ENCODE data around the gene ZNF486.
"Not testable (repeated sequence)": the region's sequence is repeated elsewhere in the genome, so short reads cannot be mapped to it uniquely, and the experiment has no call there.

Gene ZNF486

DNA sequence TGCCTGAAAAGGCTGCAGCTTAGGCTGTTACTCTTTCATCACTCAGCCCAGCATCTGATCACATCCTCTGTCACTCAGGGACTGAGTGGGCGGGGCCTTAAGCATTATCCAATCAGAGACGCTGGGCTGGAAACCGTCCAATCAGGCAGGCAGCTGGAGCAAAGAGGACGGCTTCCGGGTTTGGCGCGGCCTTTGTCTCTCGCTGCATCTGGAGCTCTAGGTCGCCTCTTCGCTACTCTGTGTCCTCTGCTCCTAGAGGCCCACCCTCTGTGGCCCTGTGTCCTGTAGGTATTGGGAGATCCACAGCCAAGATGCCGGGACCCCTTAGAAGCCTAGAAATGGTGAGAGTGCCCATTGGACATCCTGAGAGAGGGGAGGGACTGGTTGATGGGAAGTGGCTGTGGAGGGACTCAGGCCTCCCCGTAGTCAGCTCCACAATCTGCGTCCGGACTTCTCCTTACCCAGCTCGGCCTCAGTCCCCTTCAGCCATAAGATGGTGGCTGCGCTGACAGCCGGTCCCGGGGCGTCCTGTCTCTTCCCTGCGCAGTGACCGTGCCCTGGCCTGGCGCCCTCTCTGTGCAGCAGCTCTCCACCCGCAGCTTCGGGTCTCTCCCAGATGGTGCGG lies at the start of gene ZNF486:
Gene ZNF486, plus strand, starts transcription at position 195 of the 625 bp plus-strand sequence. Its CDS starts 117 bp downstream, at position 312.
- peak; percentile 39 to 99 (median 90) for DNase-seq

- not testable (repeated sequence) for DNase-seq
These were observed 48.8 kb upstream of the ZNF486 start for GRCh38 chr19:20118064-20118839.

DNA sequence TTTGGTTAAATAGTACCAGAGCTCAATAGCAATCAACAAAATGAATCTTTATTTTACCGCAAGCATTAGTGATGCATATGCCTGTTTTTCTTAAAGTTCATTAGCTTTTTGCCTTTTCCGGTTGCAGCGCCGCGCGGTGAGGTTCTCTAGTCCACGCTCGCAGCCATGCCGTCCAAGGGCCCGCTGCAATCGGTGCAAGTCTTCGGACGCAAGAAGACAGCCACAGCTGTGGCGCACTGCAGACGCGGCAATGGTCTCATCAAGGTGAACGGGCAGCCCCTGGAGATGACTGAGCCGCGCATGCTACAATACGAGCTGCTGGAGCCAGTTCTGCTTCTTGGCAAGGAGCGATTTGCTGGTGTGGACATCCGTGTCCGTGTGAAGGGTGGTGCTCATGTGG lies 42.1 kb upstream of the ZNF486 start:
- DNase-seq, result no peak

GRCh38 chr19:20132933-20133332 lies 34.1 kb upstream of the ZNF486 start:
- not testable (repeated sequence) for DNase-seq

GRCh38 chr19:20137714-20138113 lies 29.3 kb upstream of the ZNF486 start:
- DNase-seq, result not testable (repeated sequence)

- no peak for DNase-seq
These were observed 15.3 kb upstream of the ZNF486 start for GRCh38 chr19:20151617-20152145.

DNA sequence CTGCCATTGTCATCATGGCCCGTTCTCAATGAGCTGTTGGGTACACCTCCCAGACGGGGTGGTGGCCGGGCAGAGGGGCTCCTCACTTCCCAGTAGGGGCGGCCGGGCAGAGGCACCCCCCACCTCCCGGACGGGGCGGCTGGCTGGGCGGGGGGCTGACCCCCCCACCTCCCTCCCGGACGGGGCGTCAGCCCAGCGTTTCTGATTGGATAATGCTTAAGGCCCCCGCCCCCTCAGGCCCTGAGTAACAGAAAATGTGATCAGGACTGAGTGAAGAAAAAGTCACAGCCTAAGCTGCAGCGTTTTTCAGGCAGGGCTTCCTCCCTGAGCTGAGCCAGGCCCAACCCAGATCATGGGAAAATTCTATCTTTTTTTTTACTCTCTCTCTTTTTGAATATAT lies 14.5 kb upstream of the ZNF486 start:
- DNase-seq, result not testable (repeated sequence)

DNA sequence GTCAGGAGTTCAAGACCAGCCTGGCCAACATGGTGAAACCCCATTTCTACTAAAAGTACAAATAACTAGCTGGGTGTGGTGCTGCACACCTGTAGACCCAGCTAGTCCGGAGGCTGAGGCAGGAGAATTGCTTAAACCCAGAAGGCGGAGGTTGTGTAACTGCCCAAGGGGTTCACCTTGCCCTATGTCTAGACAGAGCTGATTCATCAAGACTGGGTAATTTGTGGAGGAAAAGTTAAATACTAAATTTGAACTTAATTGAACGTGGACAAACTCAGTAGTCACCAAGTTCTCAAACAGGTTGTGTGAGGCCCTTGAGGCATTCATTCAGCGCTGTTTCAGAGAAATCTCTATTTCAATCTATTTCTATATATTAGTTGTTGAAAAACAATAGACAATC lies 13.7 kb upstream of the ZNF486 start:
- no peak for DNase-seq

DNA sequence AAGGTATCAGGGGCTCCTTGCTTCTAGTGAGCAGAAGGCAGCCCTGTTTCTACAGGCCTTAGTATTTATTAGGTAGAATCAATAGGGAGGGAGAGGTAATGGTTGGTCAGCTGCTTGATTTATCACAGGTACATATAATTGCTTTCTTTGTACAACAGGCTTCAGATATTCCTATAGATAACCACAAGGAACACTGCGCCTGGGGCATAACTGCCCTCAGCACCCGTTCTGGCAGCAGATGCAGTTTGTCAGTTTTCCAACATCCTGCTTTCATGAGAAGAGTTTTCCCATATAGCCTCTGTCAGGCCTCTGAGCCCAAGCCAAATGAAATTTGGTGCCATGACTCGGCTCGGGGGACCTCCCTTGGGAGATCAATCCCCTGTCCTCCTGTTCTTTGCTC lies 12.4 kb upstream of the ZNF486 start:
- no peak for DNase-seq

GRCh38 chr19:20162821-20163220 lies 4.2 kb upstream of the ZNF486 start:
- DNase-seq, result no peak

DNA sequence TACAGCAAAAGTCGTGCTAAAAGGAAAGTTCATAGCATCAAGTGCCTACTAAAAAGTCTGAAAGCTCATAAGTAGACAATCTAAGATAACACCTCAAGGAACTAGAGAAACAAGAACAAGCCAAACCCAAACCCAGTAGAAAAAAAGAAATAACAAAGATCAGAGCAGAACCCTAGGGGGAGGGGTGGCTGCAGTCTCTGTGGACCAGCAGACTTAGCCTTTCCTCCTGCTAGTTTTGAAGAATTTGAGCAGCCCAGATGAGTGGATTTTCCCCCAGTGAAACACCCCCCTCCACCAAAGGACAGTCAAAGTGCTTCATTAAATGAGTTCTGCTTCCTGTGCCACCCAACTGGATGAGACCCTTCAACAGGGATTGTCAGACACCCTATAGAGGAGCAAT lies 2.6 kb upstream of the ZNF486 start:
- no peak for DNase-seq

GRCh38 chr19:20165971-20166592 lies 932 bp upstream of the ZNF486 start:
- no peak for DNase-seq

GRCh38 chr19:20167651-20168122 lies 673 bp downstream of the ZNF486 start:
- DNase-seq, result peak in 1 of 56 donors; percentile 22

GRCh38 chr19:20171285-20171684 lies 4.3 kb downstream of the ZNF486 start:
- DNase-seq, result no peak

DNA sequence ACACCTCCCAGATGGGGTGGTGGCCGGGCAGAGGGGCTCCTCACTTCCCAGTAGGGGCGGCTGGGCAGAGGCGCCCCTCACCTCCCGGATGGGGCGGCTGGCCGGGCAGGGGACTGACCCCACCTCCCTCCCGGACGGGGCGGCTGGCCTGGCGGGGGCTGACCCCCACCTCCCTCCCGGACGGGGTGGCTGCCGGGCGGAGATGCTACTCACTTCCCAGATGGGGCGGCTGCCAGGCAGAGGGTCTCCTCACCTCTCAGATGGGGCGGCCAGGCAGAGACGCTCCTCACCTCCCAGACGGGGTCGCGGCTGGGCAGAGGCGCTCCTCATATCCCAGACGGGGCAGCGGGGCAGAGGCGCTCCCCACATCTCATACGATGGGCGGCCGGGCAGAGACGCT lies 8.8 kb downstream of the ZNF486 start:
- not testable (repeated sequence) for DNase-seq

- not testable (repeated sequence) for DNase-seq
These were observed 12.9 kb downstream of the ZNF486 start for GRCh38 chr19:20179956-20180355.

- DNase-seq, result no peak
These were observed 15.3 kb downstream of the ZNF486 start for GRCh38 chr19:20182222-20182785.

GRCh38 chr19:20186174-20186573 lies 19.2 kb downstream of the ZNF486 start:
- DNase-seq, result no peak

DNA sequence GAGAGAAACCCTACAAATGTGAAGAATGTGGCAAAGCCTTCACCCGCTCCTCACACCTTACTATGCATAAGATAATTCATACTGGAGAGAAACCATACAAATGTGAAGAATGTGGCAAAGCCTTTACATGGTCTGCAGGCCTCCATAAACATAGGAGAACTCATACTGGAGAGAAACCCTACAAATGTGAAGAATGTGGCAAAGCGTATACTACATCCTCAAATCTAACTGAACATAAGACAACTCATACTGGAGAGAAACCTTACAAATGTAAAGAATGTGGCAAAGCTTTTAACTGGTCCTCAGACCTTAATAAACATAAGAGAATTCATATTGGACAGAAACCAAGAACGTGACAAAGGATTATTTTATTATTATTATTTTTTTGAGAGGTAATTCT lies 30.7 kb downstream of the ZNF486 start:
- DNase-seq, result no peak

DNA sequence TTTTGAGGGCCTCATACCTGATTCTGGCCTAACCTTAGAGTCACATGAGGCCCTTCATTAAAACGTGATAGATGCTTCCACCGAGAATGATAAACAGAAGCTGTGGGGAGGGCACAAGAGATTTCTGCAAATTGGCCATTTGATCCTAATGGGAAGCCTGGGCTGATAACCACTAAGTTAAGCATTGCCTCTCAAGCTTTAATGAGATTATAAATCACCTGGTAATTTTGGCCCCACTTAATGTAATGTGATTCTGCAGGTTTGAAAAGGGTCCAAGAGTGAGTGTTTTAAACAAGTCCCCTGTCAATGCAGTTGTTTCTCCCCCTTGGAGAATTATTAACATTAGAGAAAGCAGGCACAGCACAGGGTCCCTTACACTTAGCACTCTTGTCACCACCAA lies 42.0 kb downstream of the ZNF486 start:
- DNase-seq, result no peak

DNA sequence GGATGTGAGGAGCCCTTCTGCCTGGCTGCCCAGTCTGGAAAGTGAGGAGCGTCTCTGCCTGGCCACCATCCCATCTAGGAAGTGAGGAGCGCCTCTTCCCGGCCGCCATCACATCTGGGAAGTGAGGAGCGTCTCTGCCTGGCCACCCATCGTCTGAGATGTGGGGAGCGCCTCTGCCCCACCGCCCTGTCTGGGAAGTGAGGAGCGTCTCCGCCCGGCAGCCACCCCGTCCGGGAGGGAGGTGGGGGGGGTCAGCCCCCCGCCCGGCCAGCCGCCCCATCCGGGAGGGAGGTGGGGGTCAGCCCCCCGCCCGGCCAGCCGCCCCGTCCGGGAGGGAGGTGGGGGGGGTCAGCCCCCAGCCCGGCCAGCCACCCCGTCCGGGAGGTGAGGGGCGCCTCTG lies 47.4 kb downstream of the ZNF486 start:
- DNase-seq, result not testable (repeated sequence)

DNA sequence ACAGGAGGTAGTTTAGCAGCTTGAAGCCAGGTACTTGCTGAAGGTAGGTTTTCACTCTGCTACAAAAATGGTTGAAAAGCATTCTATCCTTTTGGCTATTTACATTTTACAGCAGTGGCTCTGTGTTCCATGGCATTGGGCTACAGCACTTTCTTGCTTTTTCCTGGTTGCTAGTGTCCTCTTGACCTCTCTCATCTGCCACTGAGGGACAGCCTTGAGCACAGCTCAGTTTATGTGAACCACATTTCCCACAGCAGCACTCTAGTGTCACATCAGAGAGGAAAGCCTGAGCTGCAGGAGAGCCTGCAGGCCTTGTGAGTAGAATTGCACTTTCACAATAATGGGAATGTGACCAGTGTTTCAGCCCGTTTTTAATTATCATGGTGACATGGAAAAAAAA lies 54.6 kb downstream of the ZNF486 start:
- DNase-seq, result not testable (repeated sequence)
